ENCODE data around the gene ATP11A.

ATP11A gene

GRCh38 chr13:112918746-112919145, 228.9 kb downstream of the ATP11A start:
- no peak for DNase-seq (ENCODE audit: low read depth in 2 of 2, low spot score in 1 of 2)

GRCh38 chr13:112923962-112924361, 234.1 kb downstream of the ATP11A start:
- DNase-seq (ENCODE audit: low read depth in 2 of 2, low spot score in 1 of 2): no peak

GRCh38 chr13:112924365-112924764, 234.5 kb downstream of the ATP11A start:
- DNase-seq (ENCODE audit: low read depth in 2 of 2, low spot score in 1 of 2): no peak

GRCh38 chr13:112926003-112926402, 236.2 kb downstream of the ATP11A start:
- no peak for DNase-seq (ENCODE audit: low read depth in 2 of 2, low spot score in 1 of 2)

- DNase-seq (ENCODE audit: low read depth in 2 of 2, low spot score in 1 of 2): no peak
Measured at GRCh38 chr13:112926993-112927392, 237.2 kb downstream of the ATP11A start.

- DNase-seq (ENCODE audit: low read depth in 2 of 2, low spot score in 1 of 2): no peak
Measured at GRCh38 chr13:112928020-112928971, 238.5 kb downstream of the ATP11A start.

GRCh38 chr13:112928972-112929782, 239.3 kb downstream of the ATP11A start:
- DNase-seq (ENCODE audit: low read depth in 2 of 2, low spot score in 1 of 2): no peak

- no peak for DNase-seq (ENCODE audit: low read depth in 2 of 2, low spot score in 1 of 2)
Measured at GRCh38 chr13:112929783-112930055, 239.9 kb downstream of the ATP11A start.

- DNase-seq (ENCODE audit: low read depth in 2 of 2, low spot score in 1 of 2): no peak
Measured at GRCh38 chr13:112930192-112930591, 240.4 kb downstream of the ATP11A start.

GRCh38 chr13:112931028-112931934, 241.4 kb downstream of the ATP11A start:
- no peak for DNase-seq (ENCODE audit: low read depth in 2 of 2, low spot score in 1 of 2)

- no peak for DNase-seq (ENCODE audit: low read depth in 2 of 2, low spot score in 1 of 2)
Measured at GRCh38 chr13:112932971-112933370, 243.1 kb downstream of the ATP11A start.

- DNase-seq (ENCODE audit: low read depth in 2 of 2, low spot score in 1 of 2): no peak
Measured at GRCh38 chr13:112933649-112934048, 243.8 kb downstream of the ATP11A start.

GRCh38 chr13:112934078-112934477, 244.2 kb downstream of the ATP11A start:
- no peak for DNase-seq (ENCODE audit: low read depth in 2 of 2, low spot score in 1 of 2)
